ENCODE measurements around the gene ST6GALNAC1. TPM values are rescaled to one million over a fixed set of nuclear protein-coding genes. Genes with fewer than 3 reads are reported as not detected.
A peak's percentile ranks its signal among the peaks of the same experiment; 100 is the strongest.

Gene ST6GALNAC1
- total RNA-seq, 1 donor from 2014 or later, result 4.4 TPM

- peaks cover 72% of the 10 kb centered on the region for H3K4me1 ChIP-seq
- intact Hi-C loops (cut with DNase I), result no loop called here
- H3K9me3 ChIP-seq, result no peaks in the 10 kb centered on the region
- peaks cover 0 to 7% of the 10 kb centered on the region in 2 donors for H3K36me3 ChIP-seq
- H3K4me3 ChIP-seq, result no peak overlapping the region
- H3K27me3 ChIP-seq, result no peaks in the 10 kb centered on the region
- TF ChIP-seq POLR2AphosphoS5 (IDR thresholded peaks at IDR 0.05; ENCODE audit: insufficient read depth in 1 of 2, low read depth in 1 of 2), result no peak
- TF ChIP-seq CTCF (IDR thresholded peaks at IDR 0.05), result no peak
- no peak for TF ChIP-seq POLR2A (IDR thresholded peaks at IDR 0.05)
- H3K27ac ChIP-seq, result peak overlapping the region; percentile 21
- no peak for DNase-seq (ENCODE audit: extremely low spot score in 2 of 2)
These were observed 41.8 kb upstream of the ST6GALNAC1 start for GRCh38 chr17:76685366-76685765.

- no peak for DNase-seq (ENCODE audit: extremely low spot score in 2 of 2)
- Histone ChIP-seq H3K27ac (peak overlapping the region; percentile 21), H3K9me3 (no peaks in the 10 kb centered on the region), H3K4me1 (peaks cover 72% of the 10 kb centered on the region), H3K4me3 (no peak overlapping the region), H3K36me3 (peaks cover 0 to 9% of the 10 kb centered on the region in 2 donors), H3K27me3 (no peaks in the 10 kb centered on the region)
- TF ChIP-seq POLR2AphosphoS5 (IDR thresholded peaks at IDR 0.05; ENCODE audit: insufficient read depth in 1 of 2, low read depth in 1 of 2), result no peak
- TF ChIP-seq POLR2A (IDR thresholded peaks at IDR 0.05), result no peak
- no peak for TF ChIP-seq CTCF (IDR thresholded peaks at IDR 0.05)
- intact Hi-C loops (cut with DNase I), result no loop called here
These were observed 41.2 kb upstream of the ST6GALNAC1 start for GRCh38 chr17:76684756-76685155.

DNA sequence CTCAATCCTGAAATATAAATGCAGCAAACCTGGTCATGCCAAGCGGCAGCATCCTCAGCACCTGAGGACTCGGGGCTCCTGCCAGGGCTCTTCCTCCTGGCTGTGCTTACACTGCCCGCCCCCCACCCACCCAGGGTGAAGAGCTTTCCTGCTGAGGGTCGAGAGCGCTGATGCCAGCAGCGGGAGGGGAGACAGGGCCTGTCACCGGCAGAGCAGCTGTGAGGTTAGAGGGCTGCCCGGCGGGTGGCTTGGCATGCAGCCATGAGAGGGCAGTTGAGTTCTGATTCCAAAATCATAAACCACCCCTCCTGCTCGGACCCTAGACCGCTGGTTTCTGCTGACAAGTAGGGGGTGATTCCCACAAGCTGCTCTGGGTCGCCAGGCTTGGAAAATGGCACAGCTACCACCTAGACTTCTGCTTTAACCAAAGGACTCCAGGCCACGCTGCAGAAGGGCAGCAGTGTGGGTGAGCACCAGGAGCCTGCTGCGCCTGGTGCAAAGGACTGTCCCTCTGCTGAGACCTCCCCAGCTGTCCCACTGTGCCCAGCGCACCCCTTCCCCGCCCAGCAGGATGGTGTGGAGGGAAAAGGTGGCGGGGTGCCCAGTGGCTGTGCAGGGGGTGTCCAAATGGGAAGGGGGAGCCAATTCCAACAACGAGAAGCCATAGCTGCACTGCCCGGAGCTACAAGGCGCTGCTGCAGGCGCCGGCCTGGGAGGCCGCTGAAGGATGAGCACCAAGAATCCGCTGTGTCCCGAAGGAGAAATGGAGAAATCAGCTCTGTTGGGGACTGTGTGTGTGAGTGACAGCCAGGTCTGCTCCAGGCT is 40.6 kb upstream of the ST6GALNAC1 start:
- no peaks in the 10 kb centered on the region for H3K9me3 ChIP-seq
- peak overlapping the region; percentile 84 for H3K27ac ChIP-seq
- H3K4me3 ChIP-seq, result no peak overlapping the region
- peaks cover 0 to 9% of the 10 kb centered on the region in 2 donors for H3K36me3 ChIP-seq
- H3K4me1 ChIP-seq, result peaks cover 66% of the 10 kb centered on the region
- intact Hi-C loops (cut with DNase I), result no loop called here
- no peak for TF ChIP-seq CTCF (IDR thresholded peaks at IDR 0.05)
- no peak for TF ChIP-seq POLR2A (IDR thresholded peaks at IDR 0.05)
- no peak for TF ChIP-seq POLR2AphosphoS5 (IDR thresholded peaks at IDR 0.05; ENCODE audit: insufficient read depth in 1 of 2, low read depth in 1 of 2)
- no peaks in the 10 kb centered on the region for H3K27me3 ChIP-seq
- no peak for DNase-seq (ENCODE audit: extremely low spot score in 2 of 2)

DNA sequence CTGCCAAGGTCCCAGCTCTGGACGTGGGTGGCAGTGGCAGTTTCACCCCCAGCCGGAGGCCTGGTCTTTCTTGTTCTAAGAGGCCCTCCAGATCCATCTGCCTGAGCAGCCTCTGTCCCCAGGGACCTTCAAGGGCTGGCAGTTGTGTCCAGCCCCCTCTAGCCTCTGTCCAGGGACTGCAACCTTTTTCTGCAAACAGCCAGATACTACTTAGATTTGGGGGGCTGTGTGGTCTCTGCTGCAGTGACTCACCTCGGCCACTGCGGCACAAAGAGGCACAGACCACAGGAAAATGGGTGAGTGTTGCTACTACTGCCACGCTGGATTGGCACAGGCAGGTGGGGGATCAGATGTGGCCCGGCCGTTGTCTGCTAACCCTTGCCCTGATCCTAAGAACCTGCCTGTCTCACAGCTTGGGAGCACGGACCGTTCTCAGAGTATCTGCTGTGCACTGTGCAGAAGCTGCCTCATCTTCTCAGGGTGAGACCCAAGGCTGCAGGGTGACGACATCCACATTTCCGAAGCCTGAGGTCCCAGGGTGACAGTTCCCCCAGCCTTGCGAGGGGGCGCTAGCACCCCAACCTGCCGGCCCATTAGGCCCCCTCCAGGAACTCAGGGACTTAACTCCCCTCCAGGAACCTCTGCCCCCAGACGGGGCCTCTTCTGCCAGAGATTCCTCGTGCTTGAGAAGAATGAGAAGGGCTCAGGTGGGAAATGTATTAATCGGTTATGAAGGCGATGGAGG is 39.6 kb upstream of the ST6GALNAC1 start:
- peak overlapping the region; percentile 84 for H3K27ac ChIP-seq
- H3K4me3 ChIP-seq, result no peak overlapping the region
- peaks cover 56% of the 10 kb centered on the region for H3K4me1 ChIP-seq
- DNase-seq (ENCODE audit: extremely low spot score in 2 of 2), result no peak
- H3K36me3 ChIP-seq, result peaks cover 0 to 9% of the 10 kb centered on the region in 2 donors
- TF ChIP-seq POLR2AphosphoS5 (IDR thresholded peaks at IDR 0.05; ENCODE audit: insufficient read depth in 1 of 2, low read depth in 1 of 2) (no peak), POLR2A (IDR thresholded peaks at IDR 0.05) (no peak), CTCF (IDR thresholded peaks at IDR 0.05) (no peak)
- intact Hi-C loops (cut with DNase I), result no loop called here
- H3K9me3 ChIP-seq, result no peaks in the 10 kb centered on the region
- H3K27me3 ChIP-seq, result no peaks in the 10 kb centered on the region

Measured in vagina (tissue), 2 donors.